HG03432 (cell line): Measurements from ENCODE around the gene ZKSCAN1.
"Not testable (repeated sequence)": the region's sequence is repeated elsewhere in the genome, so short reads cannot be mapped to it uniquely, and the experiment has no call there.

Experiments
- ATAC-seq: cut with Tn5 transposase; IDR thresholded peaks from one replicate; pipeline ENCODE4 v1.9.1; 2021; ENCODE audit warnings: mild to moderate bottlenecking, moderate library complexity; ENCODE audit not compliant: unreplicated experiment

Gene ZKSCAN1

GRCh38 chr7:100000239-100000638, 15.2 kb upstream of the ZKSCAN1 start:
- no peak for ATAC-seq

- ATAC-seq, result no peak
Measured at GRCh38 chr7:100003711-100004661, 11.4 kb upstream of the ZKSCAN1 start.

- no peak for ATAC-seq
Measured at GRCh38 chr7:100007887-100008286, 7.5 kb upstream of the ZKSCAN1 start.

- ATAC-seq, result no peak
Measured at GRCh38 chr7:100008525-100008924, 6.9 kb upstream of the ZKSCAN1 start.

GRCh38 chr7:100009952-100010351, 5.4 kb upstream of the ZKSCAN1 start:
- not testable (repeated sequence) for ATAC-seq

GRCh38 chr7:100010901-100011300, 4.5 kb upstream of the ZKSCAN1 start:
- no peak for ATAC-seq

- no peak for ATAC-seq
Measured at GRCh38 chr7:100011516-100011915, 3.9 kb upstream of the ZKSCAN1 start.

GRCh38 chr7:100012385-100013327, 2.7 kb upstream of the ZKSCAN1 start:
- ATAC-seq, result not testable (repeated sequence)

GRCh38 chr7:100013328-100013676, 2.1 kb upstream of the ZKSCAN1 start:
- no peak for ATAC-seq

- no peak for ATAC-seq
Measured at GRCh38 chr7:100016215-100016901, 962 bp downstream of the ZKSCAN1 start.

GRCh38 chr7:100017300-100017699, 1.9 kb downstream of the ZKSCAN1 start:
- no peak for ATAC-seq

GRCh38 chr7:100017875-100018274, 2.5 kb downstream of the ZKSCAN1 start:
- ATAC-seq, result no peak

GRCh38 chr7:100019908-100020307, 4.5 kb downstream of the ZKSCAN1 start:
- ATAC-seq, result no peak

GRCh38 chr7:100021297-100021696, 5.9 kb downstream of the ZKSCAN1 start:
- ATAC-seq, result no peak

- ATAC-seq, result no peak
Measured at GRCh38 chr7:100022621-100023020, 7.2 kb downstream of the ZKSCAN1 start.

- no peak for ATAC-seq
Measured at GRCh38 chr7:100023526-100023925, 8.1 kb downstream of the ZKSCAN1 start.

GRCh38 chr7:100024020-100024619, 8.7 kb downstream of the ZKSCAN1 start:
- no peak for ATAC-seq

GRCh38 chr7:100027197-100027596, 11.8 kb downstream of the ZKSCAN1 start:
- no peak for ATAC-seq

- no peak for ATAC-seq
Measured at GRCh38 chr7:100029596-100029995, 14.2 kb downstream of the ZKSCAN1 start.

GRCh38 chr7:100033526-100033925, 18.1 kb downstream of the ZKSCAN1 start:
- no peak for ATAC-seq
